GM19468 (cell line): ENCODE measurements around the gene CDRT15L2.
"Not testable (repeated sequence)": the region's sequence is repeated elsewhere in the genome, so short reads cannot be mapped to it uniquely, and the experiment has no call there.

ENCODE experiments used
- ATAC-seq: cut with Tn5 transposase; IDR thresholded peaks from one replicate; pipeline ENCODE4 v1.9.1; 2021; ENCODE audit warnings: mild to moderate bottlenecking, moderate library complexity, moderate number of reproducible peaks; ENCODE audit not compliant: unreplicated experiment; ENCODE audit errors: extremely low read depth

CDRT15L2 gene

GRCh38 chr17:20579424-20579823 lies at the start of gene CDRT15L2:
Gene CDRT15L2, plus strand, starts transcription at chr17:20579724. Its CDS starts 20 bp downstream, at chr17:20579744.
- ATAC-seq: not testable (repeated sequence)

DNA sequence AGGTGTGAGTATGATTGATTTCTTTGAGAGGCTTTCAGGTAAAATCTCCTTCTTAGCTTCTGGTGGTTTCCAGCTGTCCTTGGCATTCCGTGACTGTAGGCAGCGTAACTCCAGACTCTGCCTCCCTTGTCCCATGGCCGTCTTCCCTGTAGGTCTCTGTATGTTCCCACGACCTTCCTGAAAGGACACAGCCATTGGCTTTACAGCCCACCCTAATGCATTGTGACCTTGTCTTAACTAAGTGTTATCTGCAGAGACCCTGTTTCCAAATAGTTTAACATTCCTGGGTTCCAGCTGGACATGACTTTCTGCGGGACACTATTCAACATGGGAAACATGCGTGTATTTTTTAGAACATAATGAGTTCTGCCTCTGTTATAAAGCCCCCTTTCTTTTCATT lies 49.4 kb upstream of the CDRT15L2 start:
- not testable (repeated sequence) for ATAC-seq

- not testable (repeated sequence) for ATAC-seq
Observed at GRCh38 chr17:20532544-20533090, 46.9 kb upstream of the CDRT15L2 start.

GRCh38 chr17:20533206-20533605 lies 46.3 kb upstream of the CDRT15L2 start:
- not testable (repeated sequence) for ATAC-seq

- not testable (repeated sequence) for ATAC-seq
Observed at GRCh38 chr17:20534711-20535550, 44.6 kb upstream of the CDRT15L2 start.

- ATAC-seq: peak; percentile 84
Observed at GRCh38 chr17:20540414-20540813, 39.1 kb upstream of the CDRT15L2 start.

DNA sequence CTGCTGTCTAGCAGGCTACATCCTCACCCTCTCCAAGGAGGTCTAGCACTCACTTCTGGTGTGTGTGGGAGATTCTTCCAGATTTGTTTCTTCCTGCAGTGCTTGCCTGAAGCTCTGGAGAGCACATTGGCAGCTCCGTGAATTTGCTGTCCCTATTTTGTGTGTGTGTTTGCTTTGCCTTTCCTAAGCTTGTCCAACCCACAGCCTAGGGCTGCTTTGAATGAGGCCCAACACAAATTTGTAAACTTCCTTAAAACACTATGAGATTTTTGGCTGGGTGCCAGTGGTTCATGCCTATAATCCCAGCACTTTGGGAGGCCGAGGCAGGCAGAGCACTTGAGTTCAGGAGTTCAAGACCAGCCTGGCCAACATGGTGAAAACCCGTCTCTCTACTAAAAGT lies 38.7 kb upstream of the CDRT15L2 start:
- ATAC-seq: not testable (repeated sequence)

- ATAC-seq: not testable (repeated sequence)
Observed at GRCh38 chr17:20541853-20542546, 37.5 kb upstream of the CDRT15L2 start.

GRCh38 chr17:20547923-20548322 lies 31.6 kb upstream of the CDRT15L2 start:
- ATAC-seq: not testable (repeated sequence)

DNA sequence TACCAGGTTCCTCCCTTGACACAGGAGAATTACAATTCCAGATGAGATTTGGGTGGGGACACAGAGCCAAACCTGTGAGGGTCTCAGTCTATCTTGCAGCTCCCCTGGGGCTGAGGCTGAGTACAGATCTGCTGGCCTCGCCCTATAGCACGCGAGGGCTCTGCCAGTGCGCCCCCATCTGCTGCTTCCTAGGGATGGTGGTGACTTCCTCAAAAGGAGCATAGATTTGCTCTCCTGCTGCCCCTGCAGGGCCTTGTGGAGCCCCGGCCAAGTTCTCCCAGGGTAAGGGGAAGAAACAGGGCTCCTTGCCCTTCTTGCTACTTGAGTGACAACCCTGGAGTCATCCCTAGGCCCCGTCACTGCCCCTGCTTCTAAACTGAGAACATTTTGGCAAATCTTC lies 26.6 kb upstream of the CDRT15L2 start:
- ATAC-seq: not testable (repeated sequence)

DNA sequence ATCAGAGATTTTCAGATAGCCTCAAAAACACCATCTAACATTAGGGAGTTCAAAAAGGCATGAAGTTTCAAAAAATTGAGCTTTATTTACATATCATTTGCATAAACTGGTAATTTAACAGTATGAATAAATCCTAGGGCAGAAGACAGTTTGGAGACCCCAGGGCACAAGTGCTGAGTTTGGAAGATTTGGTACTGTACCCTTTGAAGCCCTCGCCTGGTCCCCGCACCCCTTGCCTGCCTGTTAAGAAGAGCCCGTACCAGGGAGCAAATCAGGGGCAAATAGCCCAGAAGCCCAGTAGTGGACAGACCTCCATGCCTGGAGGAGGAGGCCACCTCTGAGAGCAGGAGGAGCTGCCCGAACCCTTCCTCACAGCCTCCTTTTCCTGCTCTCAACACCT lies 24.8 kb upstream of the CDRT15L2 start:
- not testable (repeated sequence) for ATAC-seq

DNA sequence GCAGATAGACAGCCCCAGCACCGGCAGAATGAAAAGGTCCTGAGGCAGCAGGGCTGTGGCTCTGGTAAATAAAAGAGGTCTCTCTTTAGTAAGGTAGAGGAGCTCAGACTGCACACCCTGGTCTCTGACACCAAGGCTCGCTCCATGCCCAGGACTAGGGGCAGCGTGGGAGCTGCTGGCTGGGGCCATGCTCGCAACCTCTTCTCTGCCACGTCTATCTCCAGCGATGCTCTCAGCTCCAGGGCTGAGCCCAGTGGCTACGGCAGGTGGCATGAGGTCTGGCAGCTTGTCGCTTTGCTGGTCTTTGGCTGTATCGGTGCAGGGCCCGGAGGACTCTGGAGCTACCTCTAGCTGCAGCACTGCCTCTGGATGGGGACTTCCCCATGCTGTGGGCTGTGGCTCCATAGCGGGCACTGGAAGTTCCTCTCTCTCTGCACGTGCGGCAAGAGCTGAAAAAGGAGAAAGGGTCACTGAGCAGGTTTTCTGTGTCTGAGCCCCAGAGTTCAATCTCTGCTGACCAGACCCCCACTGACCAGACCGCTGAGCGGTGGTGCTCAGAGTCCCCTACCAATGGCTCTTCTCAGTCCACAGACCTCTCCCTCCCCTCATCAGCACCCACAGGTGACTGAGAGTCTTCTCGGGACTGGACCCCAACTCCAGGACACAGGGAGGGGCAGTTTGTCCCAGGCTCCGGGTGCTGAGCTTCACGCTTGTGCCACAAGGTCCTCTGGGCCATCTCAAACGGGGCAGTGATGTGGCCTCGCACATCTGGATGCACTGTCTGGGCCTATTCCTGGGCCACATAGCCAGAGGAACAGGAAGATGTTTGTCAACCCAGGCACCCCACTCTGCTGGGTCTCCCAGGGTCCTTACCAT lies 24.2 kb upstream of the CDRT15L2 start:
- not testable (repeated sequence) for ATAC-seq

GRCh38 chr17:20558096-20558495 lies 21.4 kb upstream of the CDRT15L2 start:
- not testable (repeated sequence) for ATAC-seq

GRCh38 chr17:20559018-20559417 lies 20.5 kb upstream of the CDRT15L2 start:
- ATAC-seq: not testable (repeated sequence)

GRCh38 chr17:20562587-20562986 lies 16.9 kb upstream of the CDRT15L2 start:
- ATAC-seq: no peak

DNA sequence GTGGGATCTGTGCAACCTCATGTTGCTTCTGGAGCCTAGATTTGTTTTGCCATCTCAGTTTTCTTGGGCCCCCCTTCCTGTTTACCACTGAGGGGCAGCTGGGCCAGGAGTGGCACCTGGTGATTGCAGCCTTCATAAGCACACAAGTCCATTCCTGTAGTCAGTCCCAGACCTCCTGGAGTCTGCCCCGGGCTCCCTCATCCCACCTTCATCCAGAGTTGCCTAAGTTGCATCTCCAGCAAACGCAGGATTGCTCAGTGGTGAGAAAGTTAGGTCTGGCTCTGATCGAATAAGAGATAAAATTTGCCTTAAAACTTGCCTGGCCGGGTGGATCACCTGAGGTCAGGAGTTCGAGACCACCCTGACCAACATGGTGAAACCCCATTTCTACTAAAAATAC lies 14.3 kb upstream of the CDRT15L2 start:
- ATAC-seq: not testable (repeated sequence)

GRCh38 chr17:20565711-20566110 lies 13.8 kb upstream of the CDRT15L2 start:
- no peak for ATAC-seq

DNA sequence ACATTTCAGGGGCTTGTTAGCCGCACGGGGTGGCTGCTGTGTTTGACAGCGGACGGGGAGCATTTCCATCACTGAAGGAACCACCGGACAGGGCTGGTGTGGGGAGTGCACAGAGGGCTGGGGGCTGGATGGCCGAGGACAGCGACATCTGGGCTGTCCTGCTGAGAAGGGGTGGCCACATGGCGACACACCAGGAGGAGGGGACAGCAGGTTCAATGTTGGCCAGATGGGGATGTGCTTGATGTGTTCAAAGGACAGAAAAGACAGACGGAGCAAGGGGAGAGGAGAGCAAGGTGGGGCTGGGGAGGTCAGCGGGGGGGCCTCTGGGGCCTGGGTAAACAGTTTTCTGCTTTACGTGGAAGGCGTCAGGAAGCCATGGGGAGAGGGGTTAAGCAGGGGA lies 12.8 kb upstream of the CDRT15L2 start:
- ATAC-seq: not testable (repeated sequence)

DNA sequence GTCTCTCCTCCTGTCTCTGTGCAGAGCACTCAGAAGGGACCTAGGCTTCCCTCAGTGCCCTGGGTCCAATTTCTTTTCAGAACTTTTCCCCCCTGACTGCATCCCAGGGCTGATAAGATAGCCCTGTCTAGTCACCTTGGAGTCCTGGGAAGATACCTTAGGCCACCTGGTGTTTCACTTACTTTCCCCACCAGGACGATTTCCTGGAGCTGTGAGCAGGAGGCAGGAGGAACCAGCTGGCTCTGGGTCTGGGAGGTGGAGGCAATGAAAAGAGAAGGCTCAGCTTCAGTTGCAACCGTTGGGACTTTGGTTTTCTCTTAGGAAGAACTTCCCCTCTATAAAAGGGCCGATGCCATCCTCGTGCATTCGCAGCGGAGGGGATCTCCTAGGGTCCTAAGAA lies 12.1 kb upstream of the CDRT15L2 start:
- not testable (repeated sequence) for ATAC-seq

- not testable (repeated sequence) for ATAC-seq
Observed at GRCh38 chr17:20568604-20569003, 10.9 kb upstream of the CDRT15L2 start.
